CD4-positive, alpha-beta memory T cell (primary cell): ENCODE results near the gene KRR1. TPM values are rescaled to one million over a fixed set of nuclear protein-coding genes. Genes with fewer than 3 reads are reported as not detected.

Experiments used
- CTCF ChIA-PET: fragments of 350-600 bp; sonication (Branson Sonifier 250); formaldehyde crosslinking; loops from one replicate; lab custom pipeline; 2021; ENCODE audit warnings: inconsistent platforms; ENCODE audit not compliant: partially characterized antibody; lab: Charles Lee
- POLR2A ChIA-PET: fragments of 350-600 bp; sonication (Branson Sonifier 250); formaldehyde crosslinking; loops from one replicate; lab custom pipeline; 2021; ENCODE audit not compliant: partially characterized antibody; lab: Charles Lee
- DNase-seq, 5 donors: peaks; one replicate each; pipeline versions ENCODE4 v3.0.0 to v3.0.0-alpha.2; 2020 to 2022; ENCODE audit warnings: mixed read lengths in 1 of 5
- H3K27ac ChIP-seq: one replicate; pipeline ENCODE4 v1.7.0; 2013; ENCODE audit warnings: low read depth, low read length
- H3K27me3 ChIP-seq: 2 replicates; pipeline ENCODE4 v1.7.0; 2013; ENCODE audit warnings: mild to moderate bottlenecking, low read length, moderate library complexity; ENCODE audit not compliant: insufficient read depth
- H3K36me3 ChIP-seq: 2 replicates; pipeline ENCODE4 v1.7.0; 2013; ENCODE audit warnings: mild to moderate bottlenecking, low read length, moderate library complexity; ENCODE audit not compliant: insufficient read depth
- H3K4me1 ChIP-seq: 2 replicates; pipeline ENCODE4 v1.7.0; 2013; ENCODE audit warnings: mild to moderate bottlenecking, low read length, moderate library complexity; ENCODE audit not compliant: insufficient read depth
- H3K4me3 ChIP-seq, 2 donors: one replicate each; pipeline ENCODE4 v1.7.0; 2013; ENCODE audit warnings: low read length in 2 of 2, mild to moderate bottlenecking in 1 of 2
- H3K9me3 ChIP-seq, 2 donors: one replicate each; pipeline ENCODE4 v1.7.0; 2013; ENCODE audit warnings: low read length in 2 of 2, control low read depth in 1 of 2; ENCODE audit not compliant: control insufficient read depth in 1 of 2
- H3K27ac Mint-ChIP-seq, 7 donors: one replicate each; pipeline ENCODE4 v1.8.0; 2020 to 2021; ENCODE audit warnings: mixed read lengths in 7 of 7, mild to moderate bottlenecking in 6 of 7, inconsistent platforms in 3 of 7, moderate library complexity in 3 of 7
- H3K27me3 Mint-ChIP-seq, 2 donors: one replicate each; pipeline ENCODE4 v1.8.0; 2020 to 2021; ENCODE audit warnings: mixed read lengths in 2 of 2
- H3K36me3 Mint-ChIP-seq, 2 donors: one replicate each; pipeline ENCODE4 v1.8.0; 2020 to 2021; ENCODE audit warnings: mixed read lengths in 2 of 2, inconsistent platforms in 1 of 2, mild to moderate bottlenecking in 1 of 2
- H3K4me1 Mint-ChIP-seq, 4 donors: one replicate each; pipeline ENCODE4 v1.8.0; 2020 to 2021; ENCODE audit warnings: mixed read lengths in 4 of 4, mild to moderate bottlenecking in 1 of 4
- H3K4me3 Mint-ChIP-seq, 8 donors: one replicate each; pipeline ENCODE4 v1.8.0; 2020 to 2021; ENCODE audit warnings: mixed read lengths in 8 of 8, mild to moderate bottlenecking in 7 of 8, moderate library complexity in 6 of 8, inconsistent platforms in 3 of 8
- H3K9me3 Mint-ChIP-seq, 8 donors: one replicate each; pipeline ENCODE4 v1.8.0; 2020 to 2021; ENCODE audit warnings: mixed read lengths in 8 of 8, mild to moderate bottlenecking in 5 of 8, inconsistent platforms in 3 of 8, moderate library complexity in 1 of 8
- intact Hi-C: fragments of 100-400 bp; cut with micrococcal nuclease; formaldehyde crosslinking; loops from one replicate; pipeline ENCODE4 v1.15.1; 2023
- polyA plus RNA-seq, 2 donors: library from polyadenylated mRNA; unstranded; fragments of 300-500 nt; fragmentation: Illumina TruSeq; gene quantifications; one replicate each; pipeline ENCODE4 v1.2.3, GENCODE V29; 2021
- total RNA-seq, 2 experiments: library from RNA; stranded (reverse); gene quantifications; one replicate each; pipeline ENCODE4 v1.2.3, GENCODE V29; 2021

The KRR1 gene
- total and polyA plus RNA-seq, 4 experiments from 2014 or later: 51.2 to 66.1 (median 62.9) TPM

- Mint-ChIP-seq H3K4me1 (peaks cover 68 to 88% (median 79%) of the 10 kb centered on the region in 4 donors), H3K36me3 (peaks cover 33 to 42% of the 10 kb centered on the region in 2 donors), H3K27ac (peak overlapping the region; percentile 98 to 100 (median 99)), H3K27me3 (peaks cover 0 to 2% of the 10 kb centered on the region in 2 donors), H3K4me3 (peak overlapping the region; percentile 92 to 99 (median 97)), H3K9me3 (peaks cover 0 to 2% (median 0%) of the 10 kb centered on the region in 8 donors)
- peak in 3 of 5 donors; percentile 26 to 34 (median 33) for DNase-seq
- Histone ChIP-seq H3K27me3 (no peaks in the 10 kb centered on the region), H3K27ac (peak overlapping the region; percentile 72), H3K4me3 (peak overlapping the region; percentile 74 to 84), H3K36me3 (peaks cover 4% of the 10 kb centered on the region), H3K9me3 (no peaks in the 10 kb centered on the region), H3K4me1 (peaks cover 89% of the 10 kb centered on the region)
- CTCF ChIA-PET: interaction anchor here (0.7 to 11.2 kb wide), 11 partner anchors 19 to 556 kb away, joined by 3 to 158 read pairs (median 13); partner anchors contain the start of genes GLIPR1L2 and KRR1
- POLR2A ChIA-PET: interaction anchor here (1.2 to 14.1 kb wide), 10 partner anchors 12 to 603 kb away, joined by 5 to 204 read pairs (median 21); partner anchors contain the start of genes GLIPR1L2, KRR1, NAP1L1 and PHLDA1
- intact Hi-C loops: loop anchor here (2.0 kb wide), 3 partner anchors 17 to 549 kb away; partner anchors contain the start of gene PHLDA1
Observed at GRCh38 chr12:75481774-75482173, 29.6 kb downstream of the KRR1 start.

- Histone ChIP-seq H3K9me3 (no peaks in the 10 kb centered on the region), H3K36me3 (no peaks in the 10 kb centered on the region), H3K4me1 (peaks cover 84% of the 10 kb centered on the region), H3K27me3 (no peaks in the 10 kb centered on the region), H3K27ac (peak overlapping the region; percentile 72), H3K4me3 (peak overlapping the region; percentile 74 to 84)
- Mint-ChIP-seq H3K9me3 (peaks cover 0 to 2% (median 0%) of the 10 kb centered on the region in 8 donors), H3K27ac (peak overlapping the region; percentile 98 to 100 (median 99)), H3K36me3 (peaks cover 30 to 37% of the 10 kb centered on the region in 2 donors), H3K27me3 (peaks cover 0 to 2% of the 10 kb centered on the region in 2 donors), H3K4me3 (peak overlapping the region; percentile 92 to 99 (median 97)), H3K4me1 (peaks cover 63 to 85% (median 75%) of the 10 kb centered on the region in 4 donors)
- intact Hi-C loops: loop anchor here (2.0 kb wide), 3 partner anchors 18 to 550 kb away; partner anchors contain the start of gene PHLDA1
- no peak for DNase-seq
- ChIA-PET POLR2A (interaction anchor here (0.6 to 14.1 kb wide), 20 partner anchors 7 to 1078 kb away, joined by 3 to 204 read pairs (median 8); partner anchors contain the start of genes BBS10, GLIPR1L1, GLIPR1L2 and KRR1), CTCF (interaction anchor here (0.7 to 11.2 kb wide), 11 partner anchors 7 to 147 kb away, joined by 3 to 158 read pairs (median 8); partner anchors contain the start of genes GLIPR1L1, GLIPR1L2 and KRR1)
Observed at GRCh38 chr12:75481013-75481705, 30.2 kb downstream of the KRR1 start.

DNA sequence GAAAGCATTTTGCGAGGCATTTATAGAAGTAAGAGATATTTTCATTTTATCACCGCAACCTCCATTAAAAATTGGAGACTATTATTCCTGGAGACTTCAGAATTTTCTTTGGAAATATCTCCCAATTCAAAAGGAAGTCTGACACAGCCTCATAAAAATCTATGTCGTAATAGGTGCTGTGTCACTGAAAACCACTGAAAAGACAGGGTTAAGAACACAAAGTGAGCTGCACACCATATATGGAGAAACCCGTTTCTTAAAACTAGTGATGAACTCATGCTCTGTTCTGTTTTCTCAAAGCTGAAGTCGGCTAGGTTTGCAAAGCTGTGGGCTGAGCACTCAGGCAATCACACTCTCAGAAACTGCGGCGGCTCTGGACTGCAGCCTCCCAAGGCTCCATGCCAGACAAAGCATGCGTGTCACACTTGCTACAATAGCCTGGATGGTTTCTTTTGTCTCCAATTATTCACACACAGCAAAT, 30.9 kb downstream of the KRR1 start, which contains the start of gene GLIPR1:
TSS of gene GLIPR1 (plus strand) at position 287 of the 481 bp plus-strand sequence. CDS start at position 413, 126 bp downstream.
- Histone ChIP-seq H3K36me3 (no peaks in the 10 kb centered on the region), H3K9me3 (no peaks in the 10 kb centered on the region), H3K27me3 (no peaks in the 10 kb centered on the region), H3K4me3 (peak within 1 kb of the TSS; percentile 74 to 84), H3K4me1 (peaks cover 77% of the 10 kb centered on the region), H3K27ac (peak within 1 kb of the TSS; percentile 72)
- Mint-ChIP-seq H3K9me3 (peaks cover 0 to 2% (median 0%) of the 10 kb centered on the region in 8 donors), H3K27me3 (peaks cover 0 to 2% of the 10 kb centered on the region in 2 donors), H3K36me3 (peaks cover 30 to 37% of the 10 kb centered on the region in 2 donors), H3K4me1 (peaks cover 60 to 85% (median 70%) of the 10 kb centered on the region in 4 donors), H3K4me3 (peak within 1 kb of the TSS; percentile 92 to 99 (median 97)), H3K27ac (peak within 1 kb of the TSS; percentile 98 to 100 (median 99))
- intact Hi-C loops: loop anchor here (1.0 to 2.0 kb wide), 8 partner anchors 18 to 604 kb away; partner anchors contain the start of genes GLIPR1L1, KRR1, NAP1L1 and PHLDA1
- POLR2A ChIA-PET: interaction anchor here (0.6 to 14.1 kb wide), 21 partner anchors 8 to 1079 kb away, joined by 3 to 204 read pairs (median 7); partner anchors contain the start of genes BBS10, GLIPR1L1, GLIPR1L2 and KRR1
- CTCF ChIA-PET: interaction anchor here (0.8 to 11.2 kb wide), 12 partner anchors 8 to 146 kb away, joined by 3 to 158 read pairs (median 8); partner anchors contain the start of genes GLIPR1L1, GLIPR1L2 and KRR1
- peak; percentile 78 to 85 (median 83) for DNase-seq

GRCh38 chr12:75479963-75480461, 31.4 kb downstream of the KRR1 start:
- Histone ChIP-seq H3K36me3 (no peaks in the 10 kb centered on the region), H3K4me1 (peaks cover 75% of the 10 kb centered on the region), H3K9me3 (no peaks in the 10 kb centered on the region), H3K27me3 (no peaks in the 10 kb centered on the region), H3K4me3 (peak overlapping the region; percentile 74 to 84), H3K27ac (peak overlapping the region; percentile 72)
- DNase-seq: peak in 2 of 5 donors; percentile 60 to 62
- Mint-ChIP-seq H3K4me3 (peak overlapping the region; percentile 92 to 99 (median 97)), H3K27me3 (peaks cover 0 to 2% of the 10 kb centered on the region in 2 donors), H3K4me1 (peaks cover 57 to 81% (median 67%) of the 10 kb centered on the region in 4 donors), H3K9me3 (peaks cover 0 to 2% (median 0%) of the 10 kb centered on the region in 8 donors), H3K27ac (peak overlapping the region; percentile 98 to 100 (median 99)), H3K36me3 (peaks cover 25 to 34% of the 10 kb centered on the region in 2 donors)
- ChIA-PET POLR2A (interaction anchor here (0.7 to 14.1 kb wide), 18 partner anchors 9 to 1079 kb away, joined by 3 to 204 read pairs (median 8); partner anchors contain the start of genes BBS10, GLIPR1L2, KRR1 and NAP1L1), CTCF (interaction anchor here (1.1 to 11.2 kb wide), 12 partner anchors 9 to 146 kb away, joined by 3 to 158 read pairs (median 8); partner anchors contain the start of genes GLIPR1L1, GLIPR1L2 and KRR1)
- intact Hi-C loops: loop anchor here (1.0 to 2.0 kb wide), 8 partner anchors 19 to 604 kb away; partner anchors contain the start of genes GLIPR1L1, KRR1, NAP1L1 and PHLDA1

DNA sequence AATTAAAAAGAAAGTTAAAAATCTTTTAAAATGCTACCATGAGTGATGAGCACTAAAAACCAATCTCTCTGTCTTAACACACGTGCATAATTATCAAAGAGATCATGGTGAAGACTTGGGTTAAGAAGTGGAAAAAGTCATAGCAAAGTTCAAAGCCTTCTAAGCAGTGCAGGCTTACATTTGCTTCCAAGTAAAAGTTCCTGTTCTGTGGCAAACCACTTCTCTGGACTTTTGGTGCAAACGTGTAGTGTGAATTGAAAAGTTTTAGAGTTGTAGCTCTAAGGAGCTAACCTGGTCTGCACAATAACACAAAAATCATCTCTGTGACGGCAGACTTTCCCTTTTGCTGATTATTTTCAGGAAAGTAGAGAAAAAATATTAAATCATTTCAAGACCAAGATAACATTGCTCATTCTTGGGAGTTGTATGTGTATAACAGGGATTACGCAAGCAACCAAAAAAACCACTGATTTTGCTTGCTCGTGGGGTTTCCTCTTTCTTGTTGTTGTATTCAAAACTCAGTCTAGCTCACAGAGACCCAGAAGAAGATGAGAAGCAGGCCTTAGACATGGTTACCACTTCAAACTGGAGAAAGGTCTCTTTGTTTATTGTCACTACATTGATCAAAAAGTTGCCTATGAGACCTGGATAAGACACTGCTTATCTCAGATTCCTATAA, 33.2 kb downstream of the KRR1 start:
- peaks cover 9 to 19% of the 10 kb centered on the region in 2 donors for H3K36me3 Mint-ChIP-seq
- peak overlapping the region; percentile 98 to 100 (median 99) for H3K27ac Mint-ChIP-seq
- peak overlapping the region; percentile 72 for H3K27ac ChIP-seq
- peak overlapping the region in 7 of 8 donors; percentile 34 to 97 (median 55) for H3K4me3 Mint-ChIP-seq
- H3K9me3 ChIP-seq: no peaks in the 10 kb centered on the region
- POLR2A ChIA-PET: interaction anchor here (1.1 to 14.1 kb wide), 5 partner anchors 8 to 87 kb away, joined by 3 to 204 read pairs (median 39); partner anchors contain the start of genes GLIPR1L2 and KRR1
- CTCF ChIA-PET: interaction anchor here (0.9 to 11.2 kb wide), 9 partner anchors 10 to 144 kb away, joined by 3 to 158 read pairs (median 8); partner anchors contain the start of genes GLIPR1L1 and GLIPR1L2
- H3K4me1 ChIP-seq: peaks cover 57% of the 10 kb centered on the region
- H3K36me3 ChIP-seq: no peaks in the 10 kb centered on the region
- DNase-seq: peak; percentile 75 to 84 (median 77)
- H3K27me3 Mint-ChIP-seq: peaks cover 0 to 2% of the 10 kb centered on the region in 2 donors
- no peaks in the 10 kb centered on the region for H3K27me3 ChIP-seq
- peaks cover 0 to 2% (median 0%) of the 10 kb centered on the region in 8 donors for H3K9me3 Mint-ChIP-seq
- peaks cover 44 to 64% (median 50%) of the 10 kb centered on the region in 4 donors for H3K4me1 Mint-ChIP-seq
- no peak overlapping the region for H3K4me3 ChIP-seq
- intact Hi-C loops: no loop called here
